GM10847 (cell line): ENCODE data around the gene CCDC142.
A peak's percentile ranks its signal among the peaks of the same experiment; 100 is the strongest.

Source experiments
- POLR2A ChIP-seq: IDR thresholded peaks from 2 replicates; pipeline ENCODE4 v1.6.1; 2011; ENCODE audit not compliant: insufficient read length; ENCODE audit errors: extremely low read depth

The CCDC142 gene

DNA sequence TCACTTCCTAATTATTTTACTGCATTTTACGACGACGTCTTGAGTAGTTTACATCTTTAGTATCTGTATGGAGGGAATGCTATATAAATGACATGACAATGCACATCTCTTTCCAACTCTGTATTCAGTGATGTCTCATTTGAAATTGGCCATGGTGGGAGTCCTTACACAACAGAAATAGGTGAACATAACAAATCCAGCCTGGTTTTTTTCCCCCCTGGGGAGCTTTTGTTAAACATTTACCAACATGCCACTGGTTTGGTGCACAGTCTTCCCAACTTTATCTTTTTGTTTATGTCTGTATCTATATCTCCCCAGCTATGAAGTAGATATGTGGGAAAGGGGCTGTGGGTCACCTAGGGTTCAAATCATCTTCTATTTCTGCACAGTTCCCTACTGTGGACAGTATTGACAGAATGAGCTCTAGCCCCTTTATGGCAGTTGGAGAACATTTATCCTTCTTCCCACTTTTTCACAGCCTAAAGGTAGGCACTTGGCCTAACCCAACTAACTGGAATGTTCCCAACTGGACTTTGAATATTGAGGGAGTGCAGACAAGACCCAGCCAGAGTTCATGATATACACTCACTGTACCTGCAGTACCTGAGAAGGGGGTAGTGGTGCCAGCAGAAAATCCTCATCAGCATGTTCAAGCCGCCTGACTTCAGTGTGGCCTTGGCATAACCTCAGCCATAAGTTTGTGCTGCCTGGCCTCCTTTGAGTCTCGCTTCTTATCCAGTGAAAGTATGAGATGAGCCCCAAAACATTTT is 35.4 kb downstream of the CCDC142 start:
- no peak for TF ChIP-seq POLR2A

DNA sequence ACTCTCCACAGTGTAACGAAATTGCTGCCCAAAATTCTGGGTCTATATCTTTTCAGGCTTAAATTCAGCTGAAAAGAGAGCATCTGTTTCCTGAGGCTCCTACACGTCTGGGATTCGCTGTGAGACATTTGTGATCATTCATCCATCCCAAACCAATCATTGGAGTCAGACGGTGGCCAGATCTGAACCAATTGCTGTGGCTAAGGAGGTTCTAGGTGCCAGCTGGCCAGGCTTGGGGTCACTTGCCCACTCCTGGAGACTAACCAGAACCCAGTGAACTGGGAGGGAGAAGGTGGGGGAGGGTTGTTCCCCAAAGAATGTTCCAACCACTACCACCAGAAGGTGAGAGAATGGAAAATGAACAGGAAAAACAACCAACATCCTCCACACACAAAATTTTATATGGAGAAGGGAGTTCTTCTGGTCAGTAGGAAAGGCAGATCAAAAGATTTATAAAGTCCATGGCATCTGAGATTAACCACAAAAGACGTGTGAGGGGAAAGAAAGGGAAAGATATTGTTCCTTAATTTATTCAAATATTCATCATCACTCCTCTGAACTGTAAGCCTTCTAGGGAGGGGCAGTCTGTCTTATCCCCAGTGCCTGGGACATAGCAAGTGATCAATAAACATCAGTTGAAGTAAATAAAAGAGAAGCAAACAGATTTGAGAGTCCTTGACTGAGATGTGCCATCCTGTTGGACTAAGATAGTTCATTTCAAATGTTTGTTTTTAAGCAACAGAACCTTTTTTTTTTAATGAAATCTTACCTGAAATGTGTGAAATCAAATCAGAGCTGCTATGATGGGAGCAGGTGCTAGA is 38.1 kb downstream of the CCDC142 start:
- no peak for TF ChIP-seq POLR2A

DNA sequence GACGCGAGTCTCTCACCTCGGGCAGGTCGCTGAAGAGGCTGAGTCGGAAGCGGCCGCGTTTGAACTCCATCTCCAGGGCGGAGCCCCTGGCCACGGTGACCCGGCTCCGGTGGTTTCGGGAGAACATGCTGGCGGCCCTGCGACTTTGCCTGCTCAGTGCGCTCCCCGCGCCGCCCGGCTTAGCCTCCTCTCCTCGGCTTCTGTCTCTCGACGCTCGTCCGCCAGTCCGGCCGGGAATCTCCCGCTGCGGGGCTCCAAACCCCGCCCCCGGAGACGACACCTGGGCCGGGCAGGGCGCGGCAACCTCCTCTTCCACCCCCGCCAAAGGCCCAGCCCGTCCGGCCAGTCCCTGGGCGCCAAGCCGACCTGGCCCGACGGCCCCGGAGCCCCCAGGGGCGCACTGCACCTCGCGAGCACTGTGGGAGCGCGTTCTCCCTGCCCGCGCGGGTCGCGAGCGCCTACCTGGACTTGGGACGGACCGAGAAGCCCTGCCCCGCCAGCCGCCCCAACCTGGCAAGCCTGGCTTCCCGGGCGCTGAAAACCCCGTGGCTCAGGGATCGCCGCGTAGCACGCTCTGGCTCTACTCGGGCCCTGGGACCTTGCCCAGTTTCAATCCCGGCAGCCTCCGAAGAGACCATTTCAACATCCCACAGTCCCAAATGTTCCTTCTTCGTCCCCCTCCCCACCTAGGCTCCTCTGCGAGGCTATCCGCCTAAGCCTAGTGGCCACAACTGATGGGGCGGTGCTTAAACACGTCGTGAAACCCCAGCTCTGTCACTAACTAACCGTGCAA is 40.9 kb downstream of the CCDC142 start, which contains the start of gene RTKN:
Gene RTKN (minus strand): TSS at position 248 of the 793 bp plus-strand sequence. CDS start 121 bp downstream, at position 127.
- peak; percentile 2 for TF ChIP-seq POLR2A

DNA sequence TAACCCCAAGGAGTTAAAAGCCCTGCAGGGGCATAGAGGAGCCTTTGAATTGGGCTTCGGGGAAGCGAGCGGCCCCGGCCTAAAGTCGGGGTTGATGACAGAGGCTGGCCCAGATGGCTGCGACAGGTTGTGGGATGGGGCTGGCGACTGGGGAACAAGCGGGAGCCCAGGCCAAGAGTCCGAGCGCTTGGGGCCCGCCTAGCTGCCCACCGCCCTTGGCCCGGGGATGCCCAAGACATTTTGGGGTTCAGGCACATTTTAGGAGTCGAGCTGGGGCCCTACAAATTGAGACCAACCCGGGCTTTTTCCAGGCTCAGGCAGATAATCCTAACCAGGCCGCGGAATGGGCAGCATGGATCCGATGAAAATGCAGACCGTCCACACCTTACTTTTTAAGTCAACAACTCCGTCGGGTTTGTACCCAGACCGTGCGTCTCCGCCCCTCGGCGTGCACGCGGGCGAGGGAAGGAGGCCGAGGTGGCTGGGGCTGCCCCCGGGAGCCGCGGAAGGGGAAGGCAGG is 41.6 kb downstream of the CCDC142 start:
- no peak for TF ChIP-seq POLR2A

DNA sequence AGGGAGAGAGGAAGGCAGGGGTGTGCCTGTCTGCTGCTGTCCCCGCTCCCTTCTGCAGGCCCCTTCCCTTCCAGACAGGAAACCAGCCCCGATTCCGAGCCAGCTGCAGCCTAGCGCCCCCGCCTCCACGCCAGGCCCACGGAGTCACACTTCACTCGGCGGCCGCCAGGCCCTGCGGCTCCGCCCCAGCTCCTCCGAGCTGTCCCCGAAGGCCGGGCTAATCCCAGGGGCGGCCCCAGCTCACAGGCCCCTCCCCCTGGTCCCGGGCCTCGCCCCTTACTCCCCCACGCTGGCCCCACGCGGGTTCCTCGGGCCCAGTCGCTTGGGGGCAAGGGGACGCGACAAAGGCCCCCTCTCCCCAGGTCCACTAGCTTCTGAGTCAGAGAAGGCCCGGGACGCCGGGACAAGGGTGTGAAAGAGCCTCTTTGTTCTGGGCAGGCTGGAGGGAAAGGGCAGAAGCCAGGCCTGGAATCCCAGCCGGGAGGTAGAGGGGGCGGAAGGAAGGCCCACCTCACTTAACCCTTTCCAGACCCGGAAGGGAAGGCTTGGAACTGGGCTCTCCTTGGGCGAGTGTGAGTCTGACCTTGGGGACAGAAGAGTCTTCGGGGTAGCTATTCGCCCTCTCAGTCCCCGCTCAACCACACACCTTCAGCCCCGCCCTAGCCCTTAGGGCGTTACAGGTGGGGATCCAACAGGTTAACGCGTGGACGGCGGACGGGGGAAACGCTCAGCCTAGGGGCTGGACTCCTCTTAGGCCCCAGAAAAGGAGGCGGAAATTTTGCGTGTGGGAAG is 42.2 kb downstream of the CCDC142 start:
- no peak for TF ChIP-seq POLR2A

DNA sequence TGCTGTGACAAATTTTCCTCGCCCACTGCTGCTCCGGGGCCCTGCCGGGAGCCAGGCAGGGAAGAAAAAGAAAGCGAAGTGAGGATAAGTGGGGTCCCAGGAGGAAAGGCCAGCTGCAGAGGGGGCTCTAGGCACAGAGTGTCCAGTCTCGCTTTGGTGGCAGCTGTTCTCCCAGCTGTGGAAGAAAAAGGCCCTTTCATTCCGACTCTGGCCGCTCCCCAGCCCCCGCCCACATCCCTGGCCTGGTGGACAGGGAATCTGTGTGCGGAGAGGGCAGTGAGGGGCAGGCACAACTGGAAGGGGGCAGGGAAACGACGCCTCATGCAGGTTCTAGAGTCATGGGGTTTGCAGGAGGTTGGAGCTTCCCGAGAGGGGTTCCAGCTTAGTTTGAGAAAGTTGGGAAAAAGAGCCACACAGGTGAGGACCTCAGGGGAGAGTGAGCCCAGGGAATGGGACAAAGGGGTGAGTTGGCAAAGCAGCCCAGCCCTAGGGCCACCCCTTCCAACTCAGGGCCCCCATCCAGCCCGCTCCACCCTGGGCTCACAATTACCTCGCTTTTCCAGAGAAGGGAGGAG is 42.9 kb downstream of the CCDC142 start:
- TF ChIP-seq POLR2A, result no peak

DNA sequence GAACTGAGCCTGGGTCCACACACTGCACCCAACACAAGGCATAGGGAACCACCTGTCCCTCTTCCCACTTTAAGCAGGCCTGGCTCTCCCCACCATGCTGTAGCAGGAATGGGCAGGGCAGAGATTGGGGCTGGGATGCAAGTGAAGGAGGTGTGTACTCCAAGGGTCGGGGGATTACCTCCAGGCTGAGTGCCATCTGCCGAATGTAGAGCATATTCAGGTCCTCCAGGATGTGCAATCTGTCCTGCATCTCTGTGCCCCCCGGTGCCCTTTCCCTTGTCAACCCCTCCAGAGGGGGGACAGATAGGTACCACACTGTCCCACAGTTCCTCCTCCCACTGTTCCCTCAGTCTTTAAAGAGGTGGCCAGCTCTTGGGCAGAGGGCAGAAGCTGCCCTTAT is 43.4 kb downstream of the CCDC142 start:
- TF ChIP-seq POLR2A, result no peak

DNA sequence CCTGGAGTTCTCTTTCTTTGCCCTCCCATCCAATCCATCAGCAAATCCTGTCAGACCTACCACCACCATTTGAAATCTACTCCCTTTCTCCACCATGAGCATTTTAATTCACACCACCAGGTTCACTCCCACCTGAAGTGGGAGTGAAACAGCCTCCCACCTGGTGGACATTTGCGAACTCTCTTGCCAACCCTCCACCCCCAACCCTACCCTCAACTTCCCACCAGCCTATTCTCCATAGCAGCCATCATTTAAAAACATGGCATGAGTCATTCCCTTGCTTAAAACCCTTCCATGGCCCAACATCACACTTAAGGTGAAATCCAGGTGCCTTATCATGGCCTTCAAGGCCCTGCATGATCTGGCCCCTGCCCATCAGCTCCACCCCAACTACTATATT is 44.5 kb downstream of the CCDC142 start:
- no peak for TF ChIP-seq POLR2A

DNA sequence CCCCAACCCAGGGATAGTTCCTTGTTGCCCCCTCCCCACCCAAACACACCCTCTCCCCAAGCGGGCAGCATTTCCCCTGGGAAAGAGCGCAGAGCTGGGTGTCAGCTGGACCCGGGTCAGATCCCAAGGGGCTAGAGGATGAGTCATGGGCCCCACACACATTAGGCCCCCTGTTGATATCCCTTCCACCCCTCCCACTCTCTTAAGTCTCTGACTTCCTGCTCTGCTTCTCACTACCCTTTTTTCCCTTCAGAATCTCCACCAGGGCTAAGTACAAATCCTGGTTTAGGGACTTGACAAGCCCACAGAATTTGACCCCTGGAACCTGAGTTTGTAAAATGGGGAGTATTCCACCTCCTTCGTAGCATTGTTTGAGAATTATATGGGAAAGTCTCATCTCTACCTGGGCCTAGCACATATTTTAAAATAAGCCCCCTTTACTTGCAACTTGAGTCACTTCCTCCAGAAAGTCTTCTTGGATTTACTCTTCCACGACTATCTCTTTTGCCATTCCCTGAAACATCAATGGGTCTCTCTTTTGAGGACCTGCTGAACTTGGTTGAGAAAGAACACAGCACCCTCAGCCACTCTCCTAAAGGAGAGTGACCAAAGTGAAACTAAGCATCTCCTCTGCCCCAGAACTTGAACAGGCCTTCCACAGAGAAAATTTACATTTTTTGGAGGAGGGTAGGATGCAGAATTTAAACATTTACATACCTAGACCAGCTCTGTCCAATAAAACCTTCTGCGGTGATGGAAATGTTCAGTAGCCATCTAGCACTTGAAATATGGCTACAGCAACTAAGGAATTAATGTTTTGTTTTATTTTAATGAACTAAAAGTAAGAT is 45.7 kb downstream of the CCDC142 start:
- no peak for TF ChIP-seq POLR2A

DNA sequence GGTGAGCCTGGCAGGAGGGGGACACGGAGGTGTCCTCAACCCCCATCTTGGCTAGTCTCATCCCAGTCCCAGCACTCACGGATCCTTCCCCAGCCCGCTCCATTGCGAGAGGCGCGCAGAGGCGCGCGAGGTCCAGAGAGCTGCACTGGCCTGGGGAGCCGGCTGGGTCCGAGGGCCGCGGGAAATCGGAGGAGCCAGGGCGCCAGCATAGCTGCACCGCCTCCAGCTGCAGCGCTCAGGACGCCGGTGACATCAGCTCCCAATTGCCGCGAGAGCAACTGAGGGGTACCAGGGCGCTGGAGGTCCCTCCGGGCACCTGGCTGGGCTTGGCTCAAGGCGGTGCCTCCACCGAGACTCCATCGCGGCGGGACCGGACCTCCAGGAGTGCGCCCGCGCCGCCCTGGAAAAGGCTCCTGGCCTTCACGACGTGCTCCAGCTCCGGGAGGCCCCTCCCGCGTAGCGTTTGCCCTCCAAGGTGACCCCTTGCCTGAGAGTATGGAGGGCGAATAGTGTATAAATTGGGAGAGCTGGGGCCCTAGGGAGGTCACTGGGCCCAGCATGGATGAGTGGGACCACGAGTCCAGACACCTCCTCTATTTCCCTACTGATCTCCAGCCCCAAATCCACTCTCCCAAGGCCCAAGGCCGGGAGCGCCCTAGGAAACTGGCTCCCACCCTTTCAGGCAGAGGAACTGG is 46.5 kb downstream of the CCDC142 start:
- TF ChIP-seq POLR2A, result no peak

DNA sequence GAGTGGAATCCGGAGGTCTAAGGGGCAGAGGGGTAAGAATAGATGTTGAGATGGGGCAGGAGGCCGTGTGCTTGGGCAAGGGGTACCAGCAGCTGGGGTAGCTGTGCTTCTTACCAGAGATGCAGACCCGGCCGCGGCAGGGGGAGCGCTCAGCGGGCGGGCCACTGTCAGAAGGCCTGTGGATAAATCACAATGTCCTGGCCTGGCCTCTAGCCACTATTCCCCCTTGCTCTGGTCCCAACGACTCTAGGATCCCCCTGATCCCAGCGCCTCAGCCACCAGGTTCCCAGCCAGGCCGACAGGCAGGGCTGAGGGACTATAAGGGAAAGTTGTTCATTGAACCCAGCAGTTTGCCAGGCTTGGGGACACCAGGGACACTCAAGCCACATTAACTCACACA is 52.3 kb downstream of the CCDC142 start:
- TF ChIP-seq POLR2A, result no peak
